Measurements from ENCODE around the gene PUS10. TPM values are rescaled to one million over a fixed set of nuclear protein-coding genes. Genes with fewer than 3 reads are reported as not detected.
"Not testable (repeated sequence)": the region's sequence is repeated elsewhere in the genome, so short reads cannot be mapped to it uniquely, and the experiment has no call there.

PUS10 gene
- total RNA-seq, 1 donor from 2014 or later = 6.1 TPM

DNA sequence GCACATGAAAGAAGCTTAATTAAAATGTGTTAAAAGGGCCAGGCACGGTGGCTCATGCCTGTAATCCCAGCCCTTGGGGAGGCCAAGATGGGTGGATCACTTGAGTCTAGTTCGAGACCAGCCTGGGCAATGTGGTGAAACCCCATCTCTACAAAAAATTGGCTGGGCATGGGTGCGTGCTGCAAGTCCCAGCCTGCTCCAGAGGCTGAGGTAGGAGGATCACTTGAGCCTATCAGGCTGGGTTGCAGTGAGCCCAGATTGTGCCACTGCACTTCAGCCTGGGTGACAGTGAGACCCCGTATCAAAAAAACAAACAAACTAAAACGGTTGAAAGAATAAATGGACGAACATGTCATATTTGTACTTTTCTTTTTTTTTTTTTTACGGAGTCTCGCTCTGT lies 110.7 kb downstream of the PUS10 start:
- no peak overlapping the region for H3K4me3 ChIP-seq (ENCODE audit: low read depth, low read length)
- H3K36me3 ChIP-seq (ENCODE audit: control insufficient read depth, insufficient read depth, low read length) = no peaks in the 10 kb centered on the region
- no peak for FAIRE-seq
- TF ChIP-seq, protein P1, sequence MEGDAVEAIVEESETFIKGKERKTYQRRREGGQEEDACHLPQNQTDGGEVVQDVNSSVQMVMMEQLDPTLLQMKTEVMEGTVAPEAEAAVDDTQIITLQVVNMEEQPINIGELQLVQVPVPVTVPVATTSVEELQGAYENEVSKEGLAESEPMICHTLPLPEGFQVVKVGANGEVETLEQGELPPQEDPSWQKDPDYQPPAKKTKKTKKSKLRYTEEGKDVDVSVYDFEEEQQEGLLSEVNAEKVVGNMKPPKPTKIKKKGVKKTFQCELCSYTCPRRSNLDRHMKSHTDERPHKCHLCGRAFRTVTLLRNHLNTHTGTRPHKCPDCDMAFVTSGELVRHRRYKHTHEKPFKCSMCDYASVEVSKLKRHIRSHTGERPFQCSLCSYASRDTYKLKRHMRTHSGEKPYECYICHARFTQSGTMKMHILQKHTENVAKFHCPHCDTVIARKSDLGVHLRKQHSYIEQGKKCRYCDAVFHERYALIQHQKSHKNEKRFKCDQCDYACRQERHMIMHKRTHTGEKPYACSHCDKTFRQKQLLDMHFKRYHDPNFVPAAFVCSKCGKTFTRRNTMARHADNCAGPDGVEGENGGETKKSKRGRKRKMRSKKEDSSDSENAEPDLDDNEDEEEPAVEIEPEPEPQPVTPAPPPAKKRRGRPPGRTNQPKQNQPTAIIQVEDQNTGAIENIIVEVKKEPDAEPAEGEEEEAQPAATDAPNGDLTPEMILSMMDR (IDR thresholded peaks at IDR 0.05; ENCODE audit: insufficient read depth, low read length, severe bottlenecking) = no peak
- DNase-seq (ENCODE audit: low read depth) = no peak
- no peaks in the 10 kb centered on the region for H3K27me3 ChIP-seq (ENCODE audit: control insufficient read depth, insufficient read depth, low read length)

DNA sequence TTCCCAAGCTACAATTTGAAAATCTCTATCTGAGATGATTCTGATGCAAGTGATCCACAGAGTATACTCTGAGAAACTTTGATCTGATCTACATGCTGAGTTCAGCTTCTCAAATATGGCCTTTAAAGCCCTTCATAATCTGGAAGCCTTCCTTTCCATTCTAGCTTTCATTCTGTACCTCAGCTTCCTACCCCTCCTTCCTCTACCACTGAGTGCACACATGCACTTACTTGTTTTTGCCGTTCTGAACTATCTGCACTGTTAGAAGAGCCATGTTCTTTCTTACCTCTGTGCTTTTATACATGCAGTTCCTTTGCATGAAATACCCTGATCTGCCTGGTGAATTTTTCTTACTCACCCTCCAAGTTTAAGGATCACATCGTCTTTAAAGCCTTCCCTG lies 111.7 kb downstream of the PUS10 start:
- TF ChIP-seq, protein P1 (IDR thresholded peaks at IDR 0.05; ENCODE audit: insufficient read depth, low read length, severe bottlenecking) = no peak
- Histone ChIP-seq H3K4me3 (ENCODE audit: low read depth, low read length) (no peak overlapping the region), H3K27me3 (ENCODE audit: control insufficient read depth, insufficient read depth, low read length) (no peaks in the 10 kb centered on the region), H3K36me3 (ENCODE audit: control insufficient read depth, insufficient read depth, low read length) (no peaks in the 10 kb centered on the region)
- DNase-seq (ENCODE audit: low read depth) (no peak), FAIRE-seq (no peak)

DNA sequence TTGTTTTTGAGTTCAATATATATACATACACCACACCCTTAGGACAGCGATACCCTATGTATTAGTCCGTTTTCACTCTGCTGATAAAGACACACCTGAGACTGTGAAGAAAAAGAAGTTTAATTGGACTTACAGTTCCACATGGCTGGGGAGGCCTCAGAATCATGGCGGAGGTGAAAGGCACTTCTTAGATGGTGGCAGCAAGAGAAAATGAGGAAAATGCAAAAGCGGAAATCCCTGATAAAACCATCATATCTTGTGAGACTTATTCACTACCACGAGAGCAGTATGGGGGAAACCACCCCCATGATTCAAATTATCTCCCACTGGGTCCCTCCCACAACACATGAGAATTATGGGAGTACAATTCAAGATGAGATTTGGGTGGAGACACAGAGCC lies 112.2 kb downstream of the PUS10 start:
- not testable (repeated sequence) for H3K4me3 ChIP-seq (ENCODE audit: low read depth, low read length); FAIRE-seq; H3K27me3 ChIP-seq (ENCODE audit: control insufficient read depth, insufficient read depth, low read length); DNase-seq (ENCODE audit: low read depth); H3K36me3 ChIP-seq (ENCODE audit: control insufficient read depth, insufficient read depth, low read length)

DNA sequence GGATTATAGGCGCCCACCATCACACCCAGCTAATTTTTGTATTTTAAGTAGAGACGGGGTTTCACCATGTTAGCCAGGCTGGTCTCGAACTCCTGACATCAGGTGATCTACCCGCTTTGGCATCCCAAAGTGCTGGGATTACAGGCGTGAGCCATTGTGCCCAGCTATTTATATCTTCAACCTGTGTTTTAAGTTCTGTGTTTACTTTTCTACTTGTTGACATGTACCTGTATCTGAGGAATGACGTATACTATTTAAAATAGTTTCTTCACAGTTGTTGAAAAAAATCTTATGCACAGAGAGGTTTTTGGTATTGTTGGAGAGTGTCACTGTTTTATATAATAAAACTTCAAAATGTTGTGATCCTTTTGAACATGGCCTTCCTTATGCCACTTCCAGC lies 116.8 kb downstream of the PUS10 start:
- not testable (repeated sequence) for DNase-seq (ENCODE audit: low read depth); H3K27me3 ChIP-seq (ENCODE audit: control insufficient read depth, insufficient read depth, low read length); FAIRE-seq; H3K4me3 ChIP-seq (ENCODE audit: low read depth, low read length); H3K36me3 ChIP-seq (ENCODE audit: control insufficient read depth, insufficient read depth, low read length)

DNA sequence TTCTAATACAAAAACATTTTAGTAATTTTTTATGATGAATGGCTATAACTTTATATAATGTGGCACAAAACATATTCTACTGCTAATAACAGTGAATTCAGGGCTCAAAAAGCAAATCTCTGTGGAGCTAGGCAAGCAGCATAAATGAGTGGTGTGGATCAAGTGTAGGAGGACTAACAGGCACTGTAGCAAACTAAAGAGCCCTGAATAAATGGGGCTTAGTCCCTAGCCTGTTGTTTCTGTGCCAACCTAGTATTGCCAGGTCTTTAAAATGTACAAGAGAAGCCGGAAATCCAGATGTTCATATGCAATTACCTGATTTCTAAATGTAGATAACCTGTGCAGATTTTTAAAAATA lies 118.2 kb downstream of the PUS10 start:
- peaks cover 8% of the 10 kb centered on the region for H3K36me3 ChIP-seq (ENCODE audit: control insufficient read depth, insufficient read depth, low read length)
- FAIRE-seq = no peak

DNA sequence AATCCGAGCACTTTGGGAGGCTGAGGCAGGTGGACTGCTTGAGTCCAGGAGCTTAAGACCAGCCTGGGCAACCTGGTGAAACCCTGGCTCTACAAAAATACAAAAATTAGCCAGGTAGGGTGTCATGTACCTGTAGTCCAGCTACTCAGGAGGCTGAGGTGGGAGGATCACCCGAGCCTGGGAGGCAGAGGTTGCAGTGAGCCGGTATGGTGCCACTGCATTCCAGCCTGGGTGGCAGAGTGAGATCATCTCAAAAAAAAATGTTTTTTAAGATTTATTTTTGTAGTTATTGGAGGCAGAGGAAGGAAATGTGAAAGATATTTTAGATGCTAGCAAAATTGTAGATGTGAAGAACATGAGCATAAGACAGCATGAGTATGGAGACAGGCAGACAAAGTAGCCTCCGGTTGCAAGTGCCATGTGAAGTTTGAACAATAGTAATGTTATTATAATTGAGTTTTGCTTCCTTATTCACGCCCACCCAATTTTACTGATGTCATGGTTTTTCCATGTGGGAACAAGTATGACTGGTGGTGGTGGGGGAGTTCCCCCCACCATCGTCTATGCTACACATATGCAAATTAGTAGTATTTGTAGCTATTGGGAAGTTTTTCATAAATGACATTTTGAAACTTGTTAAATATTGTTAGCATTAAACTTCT lies 118.7 kb downstream of the PUS10 start:
- DNase-seq (ENCODE audit: low read depth) = no peak
- Histone ChIP-seq H3K36me3 (ENCODE audit: control insufficient read depth, insufficient read depth, low read length) (peaks cover 9% of the 10 kb centered on the region), H3K27me3 (ENCODE audit: control insufficient read depth, insufficient read depth, low read length) (no peaks in the 10 kb centered on the region), H3K4me3 (ENCODE audit: low read depth, low read length) (no peak overlapping the region)
- no peak for FAIRE-seq
- TF ChIP-seq, protein P1 (IDR thresholded peaks at IDR 0.05; ENCODE audit: insufficient read depth, low read length, severe bottlenecking) = no peak

More for the DNA sequence above, 118.2 kb downstream of the PUS10 start:
- H3K4me3 ChIP-seq (ENCODE audit: low read depth, low read length) = no peak overlapping the region
- no peaks in the 10 kb centered on the region for H3K27me3 ChIP-seq (ENCODE audit: control insufficient read depth, insufficient read depth, low read length)
- no peak for DNase-seq (ENCODE audit: low read depth)
- TF ChIP-seq, protein P1 (IDR thresholded peaks at IDR 0.05; ENCODE audit: insufficient read depth, low read length, severe bottlenecking) = no peak

DNA sequence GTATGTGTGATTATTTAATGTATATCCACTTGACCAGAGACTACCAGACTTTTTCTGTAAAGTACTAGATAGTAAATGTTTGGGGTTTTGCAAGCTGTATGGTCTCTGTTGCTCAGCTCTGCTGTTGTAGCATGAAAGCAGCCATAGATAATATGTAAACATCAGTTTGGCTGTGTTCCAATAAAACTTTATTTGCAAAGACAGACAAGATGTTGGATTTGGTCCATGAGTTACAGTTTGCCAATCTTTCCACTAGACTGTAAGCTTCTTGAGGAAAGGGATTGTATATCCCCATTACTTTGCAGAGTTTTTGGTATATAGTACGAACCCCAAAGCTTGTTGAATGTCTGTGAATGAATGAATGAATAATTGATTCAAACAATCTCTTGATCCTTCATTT lies 119.5 kb downstream of the PUS10 start:
- no peaks in the 10 kb centered on the region for H3K27me3 ChIP-seq (ENCODE audit: control insufficient read depth, insufficient read depth, low read length)
- FAIRE-seq = no peak
- no peak for DNase-seq (ENCODE audit: low read depth)
- no peak overlapping the region for H3K4me3 ChIP-seq (ENCODE audit: low read depth, low read length)
- H3K36me3 ChIP-seq (ENCODE audit: control insufficient read depth, insufficient read depth, low read length) = peaks cover 10% of the 10 kb centered on the region
- TF ChIP-seq, protein P1 (IDR thresholded peaks at IDR 0.05; ENCODE audit: insufficient read depth, low read length, severe bottlenecking) = no peak

Measured in bronchial epithelial cell (primary cell).